Astrocyte (in vitro differentiated cells and primary cell): Measurements from ENCODE around the gene F2.

Source experiments
- EZH2 ChIP-seq: IDR thresholded peaks from 2 replicates; pipeline ENCODE4 v1.6.1; 2012; ENCODE audit warnings: mild to moderate bottlenecking, low read length, inconsistent platforms; ENCODE audit not compliant: insufficient read depth
- TF ChIP-seq, protein P1 (sequence below): IDR thresholded peaks from 2 replicates; pipeline ENCODE4 v1.5.1; 2011; ENCODE audit warnings: low read depth, mild to moderate bottlenecking, inconsistent platforms, low read length, moderate library complexity; ENCODE audit not compliant: insufficient read depth

GRCh38 chr11:46673713-46674462, 45.1 kb upstream of the F2 start:
- no peak for TF ChIP-seq EZH2
- TF ChIP-seq, protein P1, sequence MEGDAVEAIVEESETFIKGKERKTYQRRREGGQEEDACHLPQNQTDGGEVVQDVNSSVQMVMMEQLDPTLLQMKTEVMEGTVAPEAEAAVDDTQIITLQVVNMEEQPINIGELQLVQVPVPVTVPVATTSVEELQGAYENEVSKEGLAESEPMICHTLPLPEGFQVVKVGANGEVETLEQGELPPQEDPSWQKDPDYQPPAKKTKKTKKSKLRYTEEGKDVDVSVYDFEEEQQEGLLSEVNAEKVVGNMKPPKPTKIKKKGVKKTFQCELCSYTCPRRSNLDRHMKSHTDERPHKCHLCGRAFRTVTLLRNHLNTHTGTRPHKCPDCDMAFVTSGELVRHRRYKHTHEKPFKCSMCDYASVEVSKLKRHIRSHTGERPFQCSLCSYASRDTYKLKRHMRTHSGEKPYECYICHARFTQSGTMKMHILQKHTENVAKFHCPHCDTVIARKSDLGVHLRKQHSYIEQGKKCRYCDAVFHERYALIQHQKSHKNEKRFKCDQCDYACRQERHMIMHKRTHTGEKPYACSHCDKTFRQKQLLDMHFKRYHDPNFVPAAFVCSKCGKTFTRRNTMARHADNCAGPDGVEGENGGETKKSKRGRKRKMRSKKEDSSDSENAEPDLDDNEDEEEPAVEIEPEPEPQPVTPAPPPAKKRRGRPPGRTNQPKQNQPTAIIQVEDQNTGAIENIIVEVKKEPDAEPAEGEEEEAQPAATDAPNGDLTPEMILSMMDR: no peak
